HUES48 (cell line): ENCODE measurements around the gene ATRAID.
"Not testable (repeated sequence)": the region's sequence is repeated elsewhere in the genome, so short reads cannot be mapped to it uniquely, and the experiment has no call there.

Source experiments
- H3K27ac ChIP-seq: one replicate; pipeline ENCODE4 v1.7.0; 2013; ENCODE audit warnings: low read depth, low read length, inconsistent platforms
- H3K27me3 ChIP-seq: 2 replicates; pipeline ENCODE4 v1.6.1; 2013; ENCODE audit warnings: mild to moderate bottlenecking, low read length; ENCODE audit not compliant: control insufficient read depth, insufficient read depth
- H3K36me3 ChIP-seq: 2 replicates; pipeline ENCODE4 v1.6.1; 2013; ENCODE audit warnings: low read length; ENCODE audit not compliant: control insufficient read depth, insufficient read depth
- H3K4me1 ChIP-seq: 2 replicates; pipeline ENCODE4 v1.6.1; 2013; ENCODE audit warnings: mild to moderate bottlenecking, low read length; ENCODE audit not compliant: control insufficient read depth, insufficient read depth
- H3K4me3 ChIP-seq: 2 replicates; pipeline ENCODE4 v1.5.1; 2013; ENCODE audit warnings: mild to moderate bottlenecking, low read depth, low read length
- H3K9ac ChIP-seq: 2 replicates; pipeline ENCODE4 v1.6.1; 2013; ENCODE audit warnings: mild to moderate bottlenecking, low read depth, low read length, moderate library complexity
- H3K9me3 ChIP-seq: 2 replicates; pipeline ENCODE4 v1.6.1; 2013; ENCODE audit warnings: low read length; ENCODE audit not compliant: control insufficient read depth, insufficient read depth

The ATRAID gene

DNA sequence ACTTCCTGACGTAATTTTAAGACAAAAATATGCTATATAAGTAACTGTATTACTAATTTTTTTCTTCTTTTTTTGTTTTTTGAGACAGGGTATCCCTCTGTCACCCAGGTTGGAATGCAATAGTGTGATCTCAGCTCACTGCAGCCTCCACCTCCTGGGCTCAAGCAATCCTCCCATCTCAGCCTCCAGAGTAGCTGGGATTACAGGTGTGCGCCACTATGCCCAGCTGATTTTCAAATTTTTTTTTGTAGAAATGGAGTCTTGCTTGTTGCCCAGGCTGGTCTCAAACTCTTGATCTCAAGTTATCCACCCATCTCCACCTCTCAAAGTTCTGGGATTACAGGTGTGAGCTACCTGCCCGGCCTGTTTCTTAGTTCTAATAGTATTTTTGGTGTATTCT lies 33.4 kb upstream of the ATRAID start:
- H3K9me3 ChIP-seq = no peaks in the 10 kb centered on the region
- no peaks in the 10 kb centered on the region for H3K4me1 ChIP-seq
- H3K4me3 ChIP-seq = no peak overlapping the region
- H3K27me3 ChIP-seq = no peaks in the 10 kb centered on the region
- H3K36me3 ChIP-seq = no peaks in the 10 kb centered on the region
- H3K27ac ChIP-seq = no peak overlapping the region
- H3K9ac ChIP-seq = no peak overlapping the region

DNA sequence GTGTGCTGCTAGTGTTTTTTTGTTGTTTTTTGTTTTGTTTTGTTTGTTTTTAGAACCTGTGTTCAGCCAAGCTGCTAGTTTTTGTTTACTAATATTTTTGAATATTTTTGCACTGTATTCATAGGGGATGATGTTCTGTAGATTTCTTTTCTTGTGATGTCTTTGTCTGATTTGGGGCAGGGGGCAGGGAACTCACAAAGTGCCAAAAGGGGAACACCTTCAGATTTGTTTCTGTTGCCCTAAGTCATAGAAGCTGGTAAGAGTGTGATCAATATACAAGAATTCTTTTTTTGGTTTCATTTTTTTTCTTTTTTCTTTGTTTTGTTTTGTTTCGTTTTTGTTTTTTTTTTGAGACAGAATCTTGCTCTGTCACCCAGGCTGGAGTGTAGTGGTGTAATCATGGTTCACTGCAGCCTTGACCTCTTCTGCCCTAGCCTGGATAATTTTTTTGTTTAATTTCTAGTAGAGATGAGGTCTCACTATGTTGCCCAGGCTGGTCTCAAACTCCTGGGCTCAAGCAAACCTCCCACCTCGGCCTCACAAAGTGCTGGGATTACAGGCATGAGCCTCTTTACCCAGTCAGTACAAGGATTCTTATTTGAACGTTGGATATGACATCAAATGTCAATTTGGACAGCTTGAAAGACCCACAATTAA lies 32.4 kb upstream of the ATRAID start:
- Histone ChIP-seq H3K27ac (no peak overlapping the region), H3K9ac (no peak overlapping the region), H3K4me1 (no peaks in the 10 kb centered on the region)

DNA sequence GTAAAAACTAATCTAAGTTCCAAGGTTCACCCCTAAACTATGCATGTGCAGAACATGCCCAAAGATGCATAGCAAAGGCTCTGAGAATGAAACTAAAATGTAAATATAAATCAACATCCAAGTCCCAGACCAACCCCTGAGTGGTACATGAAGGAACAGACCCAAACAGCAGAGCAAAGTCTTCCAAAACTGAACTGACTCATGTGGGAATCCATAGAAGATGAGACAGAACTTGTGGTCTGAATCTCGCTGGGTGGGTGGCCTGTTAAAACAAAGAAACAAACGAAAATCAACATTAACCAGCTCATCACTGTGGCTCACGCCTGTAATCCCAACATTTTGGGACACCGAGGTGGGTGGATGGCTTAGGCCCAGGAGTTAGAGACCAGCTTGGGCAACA lies 29.5 kb upstream of the ATRAID start:
- H3K27me3 ChIP-seq = no peaks in the 10 kb centered on the region
- H3K27ac ChIP-seq = no peak overlapping the region
- no peaks in the 10 kb centered on the region for H3K36me3 ChIP-seq
- H3K9ac ChIP-seq = no peak overlapping the region
- no peaks in the 10 kb centered on the region for H3K9me3 ChIP-seq
- no peak overlapping the region for H3K4me3 ChIP-seq
- no peaks in the 10 kb centered on the region for H3K4me1 ChIP-seq

More for the DNA sequence above, 32.4 kb upstream of the ATRAID start:
- no peaks in the 10 kb centered on the region for H3K27me3 ChIP-seq
- H3K9me3 ChIP-seq = no peaks in the 10 kb centered on the region
- H3K4me3 ChIP-seq = no peak overlapping the region
- H3K36me3 ChIP-seq = no peaks in the 10 kb centered on the region

DNA sequence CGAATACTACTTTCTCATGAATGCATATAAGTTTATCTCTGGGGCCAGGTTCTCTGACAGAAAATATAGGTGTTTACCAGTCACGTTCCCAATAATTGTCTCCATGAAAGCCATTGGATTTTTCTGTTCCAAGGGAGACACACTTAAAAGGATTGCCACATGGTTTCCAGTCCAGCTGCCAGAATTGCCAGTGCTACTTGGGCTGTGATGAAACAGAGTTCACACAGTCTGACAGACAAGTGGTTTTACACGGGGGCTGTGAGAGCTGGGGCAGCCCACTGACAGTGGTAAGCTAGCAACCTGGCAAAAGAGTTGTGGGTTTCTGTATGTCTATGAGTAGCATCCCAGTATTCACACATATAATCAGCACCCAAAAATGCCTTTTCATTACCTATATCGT lies 27.7 kb upstream of the ATRAID start:
- no peak overlapping the region for H3K27ac ChIP-seq
- no peaks in the 10 kb centered on the region for H3K9me3 ChIP-seq
- H3K27me3 ChIP-seq = no peaks in the 10 kb centered on the region
- H3K4me1 ChIP-seq = no peaks in the 10 kb centered on the region
- H3K36me3 ChIP-seq = no peaks in the 10 kb centered on the region
- H3K9ac ChIP-seq = no peak overlapping the region
- no peak overlapping the region for H3K4me3 ChIP-seq

DNA sequence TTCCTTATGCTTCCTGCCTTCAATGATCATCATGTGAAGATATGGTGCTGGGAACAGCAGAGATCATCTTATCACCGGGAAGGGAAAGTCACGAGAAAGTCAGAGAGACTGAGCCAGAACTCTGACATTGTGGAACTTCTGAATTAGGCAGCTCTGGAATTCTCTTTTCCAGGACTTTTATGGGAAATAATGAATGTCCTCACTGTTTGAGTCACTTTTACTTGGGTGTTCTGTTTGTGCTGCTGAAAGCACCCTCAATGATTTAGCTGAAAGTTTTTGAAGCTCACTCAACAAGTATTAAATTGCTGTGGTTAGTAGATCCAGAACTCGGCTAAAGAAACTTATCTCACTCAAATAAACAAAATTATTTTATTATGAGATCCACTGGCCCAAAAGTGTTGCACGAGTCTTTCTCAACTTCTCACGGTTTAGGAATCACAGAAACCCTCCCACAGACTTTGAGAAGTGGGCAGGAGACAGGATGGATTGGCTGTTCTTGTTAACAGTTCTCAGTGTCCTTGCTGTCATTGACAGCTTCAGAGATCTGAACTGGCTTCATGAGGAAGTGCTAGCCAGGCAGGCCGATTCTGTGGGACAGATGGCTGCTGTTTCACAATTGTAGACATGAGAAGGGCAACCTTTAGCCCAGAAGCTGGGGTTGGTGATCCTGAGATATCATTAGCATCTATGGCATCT lies 26.4 kb upstream of the ATRAID start:
- no peaks in the 10 kb centered on the region for H3K4me1 ChIP-seq
- no peak overlapping the region for H3K27ac ChIP-seq
- no peaks in the 10 kb centered on the region for H3K9me3 ChIP-seq
- no peaks in the 10 kb centered on the region for H3K27me3 ChIP-seq
- H3K36me3 ChIP-seq = no peaks in the 10 kb centered on the region
- H3K9ac ChIP-seq = no peak overlapping the region
- no peak overlapping the region for H3K4me3 ChIP-seq

DNA sequence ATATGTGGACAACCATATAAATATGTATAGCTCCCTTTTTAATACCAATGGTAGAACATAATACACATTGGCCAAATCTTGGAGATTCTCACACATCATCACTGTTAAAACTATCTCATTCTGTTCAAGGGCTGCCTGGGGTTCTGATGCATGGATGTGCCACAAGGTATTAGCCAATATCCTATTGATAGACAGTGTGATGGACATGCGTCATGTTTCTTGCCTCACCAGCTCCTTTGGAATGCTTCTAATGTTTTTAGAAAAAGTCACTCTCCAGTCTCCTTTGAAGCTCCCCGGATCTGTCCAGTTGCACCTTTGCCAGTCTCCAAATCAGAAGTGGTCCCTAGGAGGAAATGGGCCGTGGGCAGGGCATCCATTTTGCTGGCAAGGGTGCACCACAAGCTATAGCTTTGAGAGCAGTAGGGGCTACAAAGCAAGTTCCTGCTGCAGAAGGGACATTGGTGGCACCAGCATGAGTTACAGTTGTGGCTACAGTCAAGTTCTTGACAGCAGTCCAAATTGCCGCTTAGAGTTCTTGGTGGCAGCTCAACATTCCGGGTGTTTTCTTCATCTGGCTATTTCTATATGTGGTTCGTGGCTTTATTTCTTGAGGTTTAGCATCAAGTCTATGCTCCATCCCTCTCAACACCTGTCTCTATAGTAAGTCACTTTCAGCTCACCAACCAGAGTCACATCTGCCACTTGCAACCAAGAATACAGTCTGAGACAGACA lies 25.1 kb upstream of the ATRAID start:
- no peak overlapping the region for H3K27ac ChIP-seq
- no peaks in the 10 kb centered on the region for H3K27me3 ChIP-seq
- H3K36me3 ChIP-seq = no peaks in the 10 kb centered on the region
- H3K4me3 ChIP-seq = no peak overlapping the region
- H3K4me1 ChIP-seq = no peaks in the 10 kb centered on the region
- H3K9ac ChIP-seq = no peak overlapping the region
- no peaks in the 10 kb centered on the region for H3K9me3 ChIP-seq

DNA sequence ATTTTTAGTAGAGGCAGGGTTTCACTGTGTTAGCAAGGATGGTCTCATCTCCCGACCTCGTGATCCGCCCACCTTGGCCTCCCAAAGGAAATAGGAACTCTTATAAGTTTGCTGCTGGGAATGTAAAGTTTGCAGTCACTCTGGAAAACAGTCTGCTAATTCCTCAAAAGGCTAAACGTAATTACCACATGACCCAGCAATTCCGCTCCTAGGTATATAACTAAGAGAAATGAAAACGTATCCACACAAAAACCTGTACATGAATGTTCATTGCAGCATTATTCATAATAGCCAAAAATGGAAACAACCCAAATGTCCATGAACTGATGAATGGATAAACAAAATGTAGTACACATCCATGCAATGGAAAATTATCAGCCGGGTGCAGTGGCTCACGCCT lies 21.9 kb upstream of the ATRAID start:
- no peaks in the 10 kb centered on the region for H3K4me1 ChIP-seq
- H3K27me3 ChIP-seq = no peaks in the 10 kb centered on the region
- H3K9me3 ChIP-seq = no peaks in the 10 kb centered on the region
- H3K9ac ChIP-seq = no peak overlapping the region
- no peaks in the 10 kb centered on the region for H3K36me3 ChIP-seq
- no peak overlapping the region for H3K4me3 ChIP-seq
- H3K27ac ChIP-seq = no peak overlapping the region

DNA sequence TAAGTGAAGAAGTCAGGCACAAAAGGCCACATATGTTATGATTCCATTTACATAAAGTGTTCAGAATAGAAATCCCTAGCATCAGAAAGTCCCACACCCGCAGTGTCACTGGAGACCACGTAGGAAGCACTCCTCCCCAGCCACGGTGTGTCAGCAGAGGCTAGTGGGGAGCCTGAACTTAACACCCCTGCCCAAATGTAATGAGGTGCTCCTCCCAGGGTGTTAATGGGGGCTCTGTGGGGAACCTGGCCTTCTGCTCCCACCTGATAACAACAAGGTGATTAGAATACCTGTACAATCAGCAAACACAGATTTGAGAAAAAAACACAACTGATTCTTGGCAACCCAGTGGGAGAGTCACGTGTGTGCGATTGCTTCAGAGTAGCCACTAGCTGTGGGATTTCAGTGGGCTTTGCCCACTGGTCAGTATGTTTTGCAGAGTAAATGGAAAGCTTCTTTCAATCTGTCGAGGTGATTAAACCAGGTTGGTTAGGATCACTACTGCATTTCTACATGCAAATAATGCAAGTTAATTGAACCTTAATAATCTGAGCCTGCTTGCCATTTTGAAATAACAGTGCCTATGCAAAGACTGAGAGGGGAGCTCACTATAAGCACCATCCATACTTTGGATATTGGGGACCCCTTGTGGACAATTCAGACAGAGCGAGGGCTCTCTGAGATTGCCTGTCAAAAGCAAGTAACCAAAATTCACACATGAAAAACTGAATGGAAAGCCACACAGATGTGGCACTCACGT lies 20.6 kb upstream of the ATRAID start:
- H3K27me3 ChIP-seq = no peaks in the 10 kb centered on the region
- H3K4me1 ChIP-seq = no peaks in the 10 kb centered on the region
- no peak overlapping the region for H3K9ac ChIP-seq
- no peak overlapping the region for H3K27ac ChIP-seq
- H3K4me3 ChIP-seq = no peak overlapping the region
- H3K36me3 ChIP-seq = no peaks in the 10 kb centered on the region
- H3K9me3 ChIP-seq = no peaks in the 10 kb centered on the region

DNA sequence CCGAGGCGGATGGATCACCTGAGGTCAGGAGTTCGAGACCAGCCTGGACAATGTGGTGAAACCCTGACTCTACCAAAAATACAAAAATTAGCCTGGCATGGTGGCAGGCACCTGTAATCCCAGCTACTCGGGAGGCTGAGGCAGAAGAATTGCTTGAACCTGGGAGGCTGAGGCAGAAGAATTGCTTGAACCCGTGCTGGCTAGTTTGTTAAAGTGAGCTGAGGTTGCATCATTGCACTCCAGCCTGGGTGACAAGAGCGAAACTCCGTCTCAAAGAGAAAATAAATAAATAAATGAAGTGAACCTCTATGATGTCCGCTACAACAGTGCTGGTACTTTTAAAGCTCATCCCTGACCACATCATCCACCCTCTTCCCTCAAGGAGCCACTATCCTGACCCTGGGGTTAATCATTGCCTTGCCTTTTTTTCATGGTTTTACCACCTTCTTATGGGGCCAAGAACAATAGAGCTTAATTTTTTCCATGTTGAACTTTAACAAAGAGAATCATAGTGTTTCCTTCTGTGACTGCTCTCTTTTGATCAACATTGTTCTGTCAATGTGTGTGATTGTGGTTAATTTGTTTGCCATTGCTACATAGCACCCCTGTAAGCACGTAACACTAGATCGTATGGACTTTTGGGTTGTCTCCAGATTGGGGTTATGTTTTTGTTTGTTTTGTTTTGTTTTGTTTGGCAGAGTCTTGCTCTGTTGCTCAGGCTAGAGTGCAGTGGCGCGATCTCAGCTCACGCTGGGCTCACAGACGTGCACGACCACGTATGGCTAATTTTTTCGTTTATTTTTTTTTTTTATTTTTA lies 17.1 kb upstream of the ATRAID start:
- Histone ChIP-seq H3K4me1 (no peaks in the 10 kb centered on the region), H3K27ac (no peak overlapping the region), H3K9me3 (no peaks in the 10 kb centered on the region), H3K27me3 (no peaks in the 10 kb centered on the region), H3K9ac (no peak overlapping the region), H3K36me3 (peaks cover 6% of the 10 kb centered on the region), H3K4me3 (no peak overlapping the region)

DNA sequence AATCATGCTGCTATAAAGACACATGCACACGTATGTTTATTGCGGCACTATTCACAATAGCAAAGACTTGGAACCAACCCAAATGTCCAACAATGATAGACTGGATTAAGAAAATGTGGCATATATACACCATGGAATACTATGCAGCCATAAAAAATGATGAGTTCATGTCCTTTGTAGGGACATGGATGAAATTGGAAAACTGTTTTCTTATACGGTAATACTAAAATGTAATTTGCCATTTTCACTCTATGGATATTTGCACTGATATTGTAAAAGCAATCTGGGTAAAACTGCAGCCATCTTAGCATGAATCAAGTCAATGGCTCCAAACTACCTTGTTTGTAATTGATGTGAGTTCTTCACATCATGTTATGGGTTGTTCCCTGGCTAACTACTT lies 16.0 kb upstream of the ATRAID start:
- H3K4me3 ChIP-seq, H3K4me1 ChIP-seq, H3K27ac ChIP-seq, H3K9me3 ChIP-seq, H3K27me3 ChIP-seq, H3K9ac ChIP-seq: not testable (repeated sequence)
- H3K36me3 ChIP-seq = peaks cover 17% of the 10 kb centered on the region
